Mesenchymal stem cell (in vitro differentiated cells and primary cell): ENCODE data around the gene FAT1.
"Not testable (repeated sequence)": the region's sequence is repeated elsewhere in the genome, so short reads cannot be mapped to it uniquely, and the experiment has no call there.

Experiments
- DNase-seq: peaks from one replicate; pipeline ENCODE4 v3.0.0-alpha.2; 2013
- H2AFZ ChIP-seq: one replicate; pipeline ENCODE4 v1.6.1; 2013; ENCODE audit warnings: low read depth, mild to moderate bottlenecking, control low read depth, inconsistent platforms, low read length, moderate library complexity
- H2AK5ac ChIP-seq: 2 replicates; pipeline ENCODE4 v1.6.1; 2013; ENCODE audit warnings: low read length, moderate library complexity, mild to moderate bottlenecking, inconsistent platforms; ENCODE audit not compliant: severe bottlenecking
- H2BK120ac ChIP-seq: one replicate; pipeline ENCODE4 v1.6.1; 2013; ENCODE audit warnings: low read depth, mild to moderate bottlenecking, inconsistent platforms, low read length, moderate library complexity
- H2BK12ac ChIP-seq, 2 experiments: one replicate each; pipeline ENCODE4 v1.6.1; 2013; ENCODE audit warnings: inconsistent platforms in 2 of 2, low read length in 2 of 2, mild to moderate bottlenecking in 2 of 2, moderate library complexity in 2 of 2, control low read depth in 1 of 2
- H2BK15ac ChIP-seq: one replicate; pipeline ENCODE4 v1.6.1; 2013; ENCODE audit warnings: mild to moderate bottlenecking, low read depth, inconsistent platforms; ENCODE audit not compliant: poor library complexity, severe bottlenecking
- H2BK5ac ChIP-seq: 2 replicates; pipeline ENCODE4 v1.6.1; 2013; ENCODE audit warnings: low read depth, mild to moderate bottlenecking, low read length, control low read depth, inconsistent platforms; ENCODE audit not compliant: poor library complexity, severe bottlenecking
- H3K14ac ChIP-seq, 2 experiments: one replicate each; pipeline ENCODE4 v1.6.1; 2013; ENCODE audit warnings: inconsistent platforms in 2 of 2, low read length in 2 of 2, control low read depth in 1 of 2, mild to moderate bottlenecking in 1 of 2, moderate library complexity in 1 of 2
- H3K18ac ChIP-seq, 2 experiments: one replicate each; pipeline ENCODE4 v1.6.1; 2013; ENCODE audit warnings: inconsistent platforms in 2 of 2, low read length in 2 of 2, control low read depth in 1 of 2, low read depth in 1 of 2, mild to moderate bottlenecking in 1 of 2
- H3K23ac ChIP-seq, 2 experiments: one replicate each; pipeline ENCODE4 v1.6.1; 2013; ENCODE audit warnings: inconsistent platforms in 2 of 2, low read length in 2 of 2, mild to moderate bottlenecking in 2 of 2, moderate library complexity in 2 of 2, control low read depth in 1 of 2
- H3K27ac ChIP-seq: 2 replicates; pipeline ENCODE4 v1.5.1; 2013; ENCODE audit warnings: mild to moderate bottlenecking, moderate library complexity, low read length, control low read depth, inconsistent platforms; ENCODE audit not compliant: poor library complexity, severe bottlenecking
- H3K27me3 ChIP-seq, 2 experiments: 2 replicates each; pipeline versions ENCODE4 v1.6.1 to v1.7.0; 2013; ENCODE audit warnings: low read length in 2 of 2, mild to moderate bottlenecking in 2 of 2, moderate library complexity in 2 of 2, control low read depth in 1 of 2, inconsistent platforms in 1 of 2; ENCODE audit not compliant: control insufficient read depth in 1 of 2, insufficient read depth in 1 of 2
- H3K36me3 ChIP-seq, 2 experiments: 2 replicates each; pipeline versions ENCODE4 v1.6.1 to v1.7.0; 2013; ENCODE audit warnings: low read length in 2 of 2, control low read depth in 1 of 2, inconsistent platforms in 1 of 2, low read depth in 1 of 2, mild to moderate bottlenecking in 1 of 2; ENCODE audit not compliant: insufficient read depth in 2 of 2, control insufficient read depth in 1 of 2
- H3K4ac ChIP-seq, 2 experiments: one replicate each; pipeline ENCODE4 v1.6.1; 2013; ENCODE audit warnings: inconsistent platforms in 2 of 2, low read length in 2 of 2, mild to moderate bottlenecking in 2 of 2, moderate library complexity in 2 of 2, control low read depth in 1 of 2, low read depth in 1 of 2
- H3K4me1 ChIP-seq: 2 replicates; pipeline ENCODE4 v1.6.1; 2013; ENCODE audit warnings: low read depth, low read length, control low read depth; ENCODE audit not compliant: control insufficient read depth, insufficient read depth
- H3K4me2 ChIP-seq: 2 replicates; pipeline ENCODE4 v1.6.1; 2013; ENCODE audit warnings: low read length, mild to moderate bottlenecking, inconsistent platforms; ENCODE audit not compliant: poor library complexity, severe bottlenecking
- H3K4me3 ChIP-seq, 2 experiments: 2 replicates each; pipeline versions ENCODE4 v1.5.1 to v1.7.0; 2013; ENCODE audit warnings: low read length in 2 of 2, mild to moderate bottlenecking in 2 of 2, control low read depth in 1 of 2, low read depth in 1 of 2; ENCODE audit not compliant: insufficient read depth in 1 of 2
- H3K79me1 ChIP-seq: replicated peaks from 2 replicates; pipeline ENCODE4 v1.6.1; 2013; ENCODE audit warnings: mild to moderate bottlenecking, control low read depth, low read length, inconsistent platforms; ENCODE audit not compliant: poor library complexity, severe bottlenecking
- H3K9ac ChIP-seq: 2 replicates; pipeline ENCODE4 v1.7.0; 2013; ENCODE audit warnings: mild to moderate bottlenecking, low read length, moderate library complexity
- H3K9me3 ChIP-seq: 2 replicates; pipeline ENCODE4 v1.7.0; 2013; ENCODE audit warnings: mild to moderate bottlenecking, low read length; ENCODE audit not compliant: control insufficient read depth
- H4K8ac ChIP-seq: one replicate; pipeline ENCODE4 v1.6.1; 2013; ENCODE audit warnings: inconsistent platforms, mild to moderate bottlenecking, low read length, moderate library complexity
- H4K91ac ChIP-seq: one replicate; pipeline ENCODE4 v1.6.1; 2013; ENCODE audit warnings: mild to moderate bottlenecking, low read length, inconsistent platforms
- WGBS: methylation state at CpG from one replicate; pipeline ENCODE4 v1.1.7; 2013; ENCODE audit warnings: mixed read lengths; 5-methylcytosine and 5-hydroxymethylcytosine counted together

Gene FAT1

DNA sequence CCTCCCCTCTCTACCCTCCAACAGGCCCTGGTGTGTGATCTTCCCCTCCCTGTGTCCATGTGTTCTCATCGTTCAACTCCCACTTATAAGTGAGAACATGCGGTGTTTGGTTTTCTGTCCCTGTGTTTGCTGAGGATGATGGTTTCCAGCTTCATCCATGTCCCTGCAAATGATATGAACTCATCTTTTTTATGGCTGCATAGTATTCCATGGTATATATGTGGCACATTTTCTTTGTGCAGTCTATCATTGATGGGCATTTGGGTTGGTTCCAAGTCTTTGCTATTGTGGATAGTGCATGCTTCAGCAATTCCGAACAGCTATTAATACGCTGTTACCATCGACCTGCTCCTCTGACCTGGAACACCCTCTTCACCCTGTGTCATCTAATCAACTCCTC lies 32.9 kb upstream of the FAT1 start:
- not testable (repeated sequence) for H3K14ac ChIP-seq, H3K4me3 ChIP-seq, H3K18ac ChIP-seq, H2BK120ac ChIP-seq, H2BK15ac ChIP-seq, H3K23ac ChIP-seq, H3K36me3 ChIP-seq, H3K27me3 ChIP-seq, H3K27ac ChIP-seq, H4K8ac ChIP-seq, H3K4ac ChIP-seq, H3K9me3 ChIP-seq, H4K91ac ChIP-seq, H2BK12ac ChIP-seq, DNase-seq, H3K9ac ChIP-seq, H2AFZ ChIP-seq, H2BK5ac ChIP-seq, H3K4me2 ChIP-seq, H3K79me1 ChIP-seq
- over 99% methylated on average over 5 of the region's 5 CpGs for WGBS
- H2AK5ac ChIP-seq = peak overlapping the region; percentile 20
- peaks cover 10% of the 10 kb centered on the region for H3K4me1 ChIP-seq

DNA sequence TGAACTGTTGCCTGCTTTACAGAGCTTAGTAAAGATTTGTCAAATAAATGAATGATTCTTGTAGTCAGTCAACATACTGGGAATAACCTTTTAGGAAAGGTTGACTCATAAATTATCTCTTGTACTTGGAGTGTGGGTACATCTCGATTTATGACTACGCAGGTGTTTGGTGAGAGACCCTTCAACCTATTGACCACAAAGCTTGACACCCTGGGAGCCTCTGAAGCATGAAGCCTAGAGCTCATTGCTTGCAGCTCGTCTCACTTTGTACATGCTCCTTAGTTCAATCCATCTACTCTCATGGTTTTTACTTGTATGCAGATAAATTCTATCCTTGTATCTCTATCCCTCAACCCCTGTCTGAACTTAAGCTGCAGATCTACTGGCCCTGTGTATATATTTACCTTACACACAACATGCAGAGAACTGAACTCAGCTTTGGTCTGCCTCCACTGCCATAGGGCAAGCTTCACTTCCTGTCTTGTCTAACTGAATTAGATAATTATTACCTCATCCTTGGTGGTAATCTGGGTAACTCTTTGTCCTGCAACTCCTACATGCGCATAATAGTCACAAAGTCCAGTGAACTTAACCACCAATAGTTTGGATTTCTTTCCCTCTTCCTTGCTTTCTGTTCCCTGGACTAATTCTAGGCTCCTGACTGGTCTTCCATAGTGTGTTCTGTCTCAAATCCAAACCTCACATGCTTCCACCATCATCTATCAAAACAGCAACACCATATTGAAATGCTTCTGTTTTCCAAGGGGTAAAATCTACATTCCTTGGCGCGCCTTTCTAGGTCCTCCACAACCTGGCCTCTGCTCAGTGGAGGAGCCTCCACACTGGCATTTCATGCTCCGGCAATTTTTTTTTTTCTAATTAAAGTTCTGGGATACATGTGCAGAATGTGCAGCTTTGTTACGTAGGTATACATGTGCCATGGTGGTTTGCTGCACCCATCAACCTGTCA lies 32.2 kb upstream of the FAT1 start:
- Histone ChIP-seq H3K23ac (no peak overlapping the region), H3K9ac (no peak overlapping the region), H4K91ac (no peak overlapping the region), H3K4me2 (no peak overlapping the region), H3K18ac (no peak overlapping the region), H3K4me3 (no peak overlapping the region), H2AK5ac (no peak overlapping the region), H3K79me1 (no peaks in the 10 kb centered on the region), H3K27ac (peak overlapping the region; percentile 69), H3K4me1 (peaks cover 10% of the 10 kb centered on the region), H2AFZ (no peak overlapping the region), H3K36me3 (no peaks in the 10 kb centered on the region), H3K9me3 (no peaks in the 10 kb centered on the region), H4K8ac (no peak overlapping the region), H2BK15ac (no peak overlapping the region), H3K14ac (no peak overlapping the region), H3K27me3 (no peaks in the 10 kb centered on the region), H2BK5ac (no peak overlapping the region), H2BK12ac (no peak overlapping the region), H3K4ac (no peak overlapping the region), H2BK120ac (no peak overlapping the region)
- no peak for DNase-seq
- 92% methylated on average over 8 of the region's 8 CpGs for WGBS

DNA sequence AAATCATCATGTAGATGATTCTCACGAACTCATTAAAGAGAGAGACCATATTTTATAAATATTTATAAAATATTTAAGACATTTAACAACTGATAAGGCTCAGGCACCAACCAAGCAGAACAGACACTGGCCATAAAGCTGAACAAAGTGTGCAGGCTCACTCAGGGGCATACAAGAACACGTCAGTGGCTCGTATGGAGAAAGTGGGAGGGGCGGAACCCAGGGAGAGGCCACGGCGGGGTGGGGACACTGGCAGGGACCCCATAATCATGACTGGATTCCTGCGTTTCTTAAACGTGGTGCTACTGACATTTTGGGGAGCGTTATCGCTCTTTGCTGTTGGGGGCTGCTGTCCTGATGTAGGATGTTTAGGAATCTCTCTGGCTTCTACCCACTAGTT lies 31.3 kb upstream of the FAT1 start:
- no peak for DNase-seq
- H3K23ac ChIP-seq = no peak overlapping the region
- WGBS = 92% methylated on average over 9 of the region's 10 CpGs

DNA sequence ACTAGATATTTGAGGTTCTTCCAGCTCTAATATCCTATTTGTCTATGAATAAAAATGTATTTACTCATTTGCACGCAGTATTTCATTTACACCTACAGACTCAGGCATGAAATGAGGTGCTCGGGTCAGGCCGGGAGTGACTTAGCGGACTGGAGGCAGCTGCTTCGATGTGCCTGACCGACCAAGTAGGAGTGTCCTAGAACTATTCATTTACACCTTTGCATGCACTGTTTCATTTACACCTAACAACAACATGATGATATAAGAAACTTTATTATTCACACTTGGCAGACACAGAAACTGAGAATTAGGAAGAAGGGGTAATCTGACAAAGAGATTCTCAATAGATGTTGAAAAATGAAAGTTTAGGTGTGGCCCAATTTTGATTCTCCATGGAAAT lies 28.7 kb upstream of the FAT1 start:
- Histone ChIP-seq H2BK15ac (no peak overlapping the region), H3K79me1 (no peaks in the 10 kb centered on the region), H3K4me3 (no peak overlapping the region), H3K18ac (no peak overlapping the region), H3K9me3 (no peaks in the 10 kb centered on the region), H3K36me3 (no peaks in the 10 kb centered on the region), H3K4me2 (no peak overlapping the region), H4K91ac (no peak overlapping the region), H4K8ac (no peak overlapping the region), H2BK12ac (no peak overlapping the region), H2AK5ac (no peak overlapping the region), H2AFZ (no peak overlapping the region), H3K27ac (no peak overlapping the region), H3K23ac (no peak overlapping the region), H3K9ac (no peak overlapping the region), H3K14ac (no peak overlapping the region), H2BK5ac (no peak overlapping the region), H3K4me1 (peaks cover 6% of the 10 kb centered on the region), H3K27me3 (no peaks in the 10 kb centered on the region), H3K4ac (no peak overlapping the region), H2BK120ac (no peak overlapping the region)
- WGBS = 95% methylated on average over 6 of the region's 6 CpGs
- DNase-seq = no peak

More for the DNA sequence above, 31.3 kb upstream of the FAT1 start:
- no peaks in the 10 kb centered on the region for H3K9me3 ChIP-seq
- no peaks in the 10 kb centered on the region for H3K36me3 ChIP-seq
- H2AFZ ChIP-seq = no peak overlapping the region
- H3K9ac ChIP-seq = no peak overlapping the region
- H2AK5ac ChIP-seq = no peak overlapping the region
- peaks cover 8% of the 10 kb centered on the region for H3K4me1 ChIP-seq
- H2BK15ac ChIP-seq = no peak overlapping the region
- H4K8ac ChIP-seq = no peak overlapping the region
- H4K91ac ChIP-seq = no peak overlapping the region
- no peaks in the 10 kb centered on the region for H3K27me3 ChIP-seq
- H3K4me3 ChIP-seq = no peak overlapping the region
- no peak overlapping the region for H3K14ac ChIP-seq
- peak overlapping the region; percentile 69 for H3K27ac ChIP-seq
- no peaks in the 10 kb centered on the region for H3K79me1 ChIP-seq
- H2BK12ac ChIP-seq = no peak overlapping the region
- no peak overlapping the region for H3K18ac ChIP-seq
- H3K4ac ChIP-seq = no peak overlapping the region
- H2BK120ac ChIP-seq = no peak overlapping the region
- H2BK5ac ChIP-seq = no peak overlapping the region
- no peak overlapping the region for H3K4me2 ChIP-seq
